HG03025 (cell line): ENCODE results near the gene PCDHA3.
"Not testable (repeated sequence)": the region's sequence is repeated elsewhere in the genome, so short reads cannot be mapped to it uniquely, and the experiment has no call there.

ENCODE experiments used
- ATAC-seq: cut with Tn5 transposase; IDR thresholded peaks from one replicate; pipeline ENCODE4 v1.9.1; 2021; ENCODE audit warnings: mild to moderate bottlenecking, moderate library complexity; ENCODE audit not compliant: unreplicated experiment, low FRiP score

Gene PCDHA3

DNA sequence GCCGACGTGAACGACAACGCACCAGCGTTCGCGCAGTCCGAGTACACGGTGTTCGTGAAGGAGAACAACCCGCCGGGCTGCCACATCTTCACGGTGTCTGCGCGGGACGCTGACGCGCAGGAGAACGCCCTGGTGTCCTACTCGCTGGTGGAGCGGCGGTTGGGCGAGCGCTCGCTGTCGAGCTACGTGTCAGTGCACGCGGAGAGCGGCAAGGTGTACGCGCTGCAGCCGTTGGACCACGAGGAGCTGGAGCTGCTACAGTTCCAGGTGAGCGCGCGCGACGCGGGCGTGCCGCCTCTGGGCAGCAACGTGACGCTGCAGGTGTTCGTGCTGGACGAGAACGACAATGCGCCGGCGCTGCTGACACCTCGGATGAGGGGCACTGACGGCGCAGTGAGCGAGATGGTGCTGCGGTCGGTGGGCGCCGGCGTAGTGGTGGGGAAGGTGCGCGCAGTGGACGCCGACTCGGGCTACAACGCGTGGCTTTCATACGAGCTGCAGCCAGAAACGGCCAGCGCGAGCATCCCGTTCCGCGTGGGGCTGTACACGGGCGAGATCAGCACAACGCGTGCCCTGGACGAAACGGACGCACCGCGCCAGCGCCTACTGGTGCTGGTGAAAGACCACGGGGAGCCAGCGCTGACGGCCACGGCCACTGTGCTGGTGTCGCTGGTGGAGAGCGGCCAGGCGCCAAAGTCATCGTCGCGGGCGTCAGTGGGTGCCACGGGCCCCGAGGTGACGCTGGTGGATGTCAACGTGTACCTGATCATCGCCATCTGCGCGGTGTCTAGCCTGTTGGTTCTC is 49.2 kb downstream of the PCDHA3 start:
- not testable (repeated sequence) for ATAC-seq
